Measurements from ENCODE around the gene PYURF. TPM values are rescaled to one million over a fixed set of nuclear protein-coding genes. Genes with fewer than 3 reads are reported as not detected.

PYURF gene
- polyA plus RNA-seq, 1 donor from 2014 or later: 287 TPM

DNA sequence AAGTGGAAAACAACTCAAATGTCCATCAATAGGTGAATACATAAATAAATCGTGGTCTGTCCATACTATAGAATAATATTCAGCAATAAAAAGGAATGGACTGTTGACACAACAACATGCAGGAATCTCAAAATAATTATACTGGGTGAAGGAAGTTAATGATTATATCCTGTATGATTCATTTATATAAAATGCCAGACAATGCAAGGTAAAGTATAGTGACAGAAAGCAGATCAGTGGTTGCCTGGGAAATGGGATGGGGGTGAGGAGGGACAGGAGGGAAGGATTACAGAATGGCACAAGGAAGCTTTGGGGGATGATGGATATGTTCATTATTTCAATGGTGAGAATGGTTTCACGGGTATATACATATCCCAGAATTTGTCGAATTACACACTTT is 12.3 kb downstream of the PYURF start:
- H3K79me2 ChIP-seq (replicated peaks; ENCODE audit: insufficient read depth, low read length): no peaks in the 10 kb centered on the region
- TF ChIP-seq, protein P1, sequence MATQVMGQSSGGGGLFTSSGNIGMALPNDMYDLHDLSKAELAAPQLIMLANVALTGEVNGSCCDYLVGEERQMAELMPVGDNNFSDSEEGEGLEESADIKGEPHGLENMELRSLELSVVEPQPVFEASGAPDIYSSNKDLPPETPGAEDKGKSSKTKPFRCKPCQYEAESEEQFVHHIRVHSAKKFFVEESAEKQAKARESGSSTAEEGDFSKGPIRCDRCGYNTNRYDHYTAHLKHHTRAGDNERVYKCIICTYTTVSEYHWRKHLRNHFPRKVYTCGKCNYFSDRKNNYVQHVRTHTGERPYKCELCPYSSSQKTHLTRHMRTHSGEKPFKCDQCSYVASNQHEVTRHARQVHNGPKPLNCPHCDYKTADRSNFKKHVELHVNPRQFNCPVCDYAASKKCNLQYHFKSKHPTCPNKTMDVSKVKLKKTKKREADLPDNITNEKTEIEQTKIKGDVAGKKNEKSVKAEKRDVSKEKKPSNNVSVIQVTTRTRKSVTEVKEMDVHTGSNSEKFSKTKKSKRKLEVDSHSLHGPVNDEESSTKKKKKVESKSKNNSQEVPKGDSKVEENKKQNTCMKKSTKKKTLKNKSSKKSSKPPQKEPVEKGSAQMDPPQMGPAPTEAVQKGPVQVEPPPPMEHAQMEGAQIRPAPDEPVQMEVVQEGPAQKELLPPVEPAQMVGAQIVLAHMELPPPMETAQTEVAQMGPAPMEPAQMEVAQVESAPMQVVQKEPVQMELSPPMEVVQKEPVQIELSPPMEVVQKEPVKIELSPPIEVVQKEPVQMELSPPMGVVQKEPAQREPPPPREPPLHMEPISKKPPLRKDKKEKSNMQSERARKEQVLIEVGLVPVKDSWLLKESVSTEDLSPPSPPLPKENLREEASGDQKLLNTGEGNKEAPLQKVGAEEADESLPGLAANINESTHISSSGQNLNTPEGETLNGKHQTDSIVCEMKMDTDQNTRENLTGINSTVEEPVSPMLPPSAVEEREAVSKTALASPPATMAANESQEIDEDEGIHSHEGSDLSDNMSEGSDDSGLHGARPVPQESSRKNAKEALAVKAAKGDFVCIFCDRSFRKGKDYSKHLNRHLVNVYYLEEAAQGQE (IDR thresholded peaks at IDR 0.05; ENCODE audit: borderline replicate concordance): no peak
- no peak for TF ChIP-seq POLR2AphosphoS5 (IDR thresholded peaks at IDR 0.05)
- TF ChIP-seq MXI1 (conservative IDR thresholded peaks at IDR 0.05; ENCODE audit: poor library complexity, severe bottlenecking): no peak
- no peak for TF ChIP-seq EP300 (conservative IDR thresholded peaks at IDR 0.05; ENCODE audit: poor library complexity, severe bottlenecking)
- TF ChIP-seq SMC3 (conservative IDR thresholded peaks at IDR 0.05; ENCODE audit: poor library complexity): no peak
- TF ChIP-seq TAF1 (IDR thresholded peaks at IDR 0.05; ENCODE audit: low read depth): no peak
- TF ChIP-seq EZH2 (IDR thresholded peaks at IDR 0.05; ENCODE audit: borderline replicate concordance, insufficient read depth, low read length, poor library complexity, severe bottlenecking): no peak
- TF ChIP-seq, protein P2, sequence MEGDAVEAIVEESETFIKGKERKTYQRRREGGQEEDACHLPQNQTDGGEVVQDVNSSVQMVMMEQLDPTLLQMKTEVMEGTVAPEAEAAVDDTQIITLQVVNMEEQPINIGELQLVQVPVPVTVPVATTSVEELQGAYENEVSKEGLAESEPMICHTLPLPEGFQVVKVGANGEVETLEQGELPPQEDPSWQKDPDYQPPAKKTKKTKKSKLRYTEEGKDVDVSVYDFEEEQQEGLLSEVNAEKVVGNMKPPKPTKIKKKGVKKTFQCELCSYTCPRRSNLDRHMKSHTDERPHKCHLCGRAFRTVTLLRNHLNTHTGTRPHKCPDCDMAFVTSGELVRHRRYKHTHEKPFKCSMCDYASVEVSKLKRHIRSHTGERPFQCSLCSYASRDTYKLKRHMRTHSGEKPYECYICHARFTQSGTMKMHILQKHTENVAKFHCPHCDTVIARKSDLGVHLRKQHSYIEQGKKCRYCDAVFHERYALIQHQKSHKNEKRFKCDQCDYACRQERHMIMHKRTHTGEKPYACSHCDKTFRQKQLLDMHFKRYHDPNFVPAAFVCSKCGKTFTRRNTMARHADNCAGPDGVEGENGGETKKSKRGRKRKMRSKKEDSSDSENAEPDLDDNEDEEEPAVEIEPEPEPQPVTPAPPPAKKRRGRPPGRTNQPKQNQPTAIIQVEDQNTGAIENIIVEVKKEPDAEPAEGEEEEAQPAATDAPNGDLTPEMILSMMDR (IDR thresholded peaks at IDR 0.05; ENCODE audit: poor library complexity, severe bottlenecking): no peak
- TF ChIP-seq RAD21 (conservative IDR thresholded peaks at IDR 0.05): no peak
- no peak overlapping the region for H3K4me2 ChIP-seq (ENCODE audit: low read length)

GRCh38 chr4:88503344-88503743 is 20.2 kb downstream of the PYURF start:
- H3K79me2 ChIP-seq (replicated peaks; ENCODE audit: insufficient read depth, low read length): no peaks in the 10 kb centered on the region
- H3K9me2 ChIP-seq (ENCODE audit: insufficient read depth, low read length): no peaks in the 10 kb centered on the region
- no peak overlapping the region for H2AFZ ChIP-seq (ENCODE audit: low read depth, low read length)
- H3K9ac ChIP-seq (ENCODE audit: low read length): no peak overlapping the region
- H3K9me3 ChIP-seq (ENCODE audit: low read length): no peaks in the 10 kb centered on the region
- no peaks in the 10 kb centered on the region for H3K36me3 ChIP-seq (ENCODE audit: insufficient read depth, low read length)
- no peak overlapping the region for H3K4me3 ChIP-seq (ENCODE audit: low read length)
- no peaks in the 10 kb centered on the region for H3F3A ChIP-seq (ENCODE audit: insufficient read depth, low read length, poor library complexity, severe bottlenecking)
- no peak overlapping the region for H3K4me2 ChIP-seq (ENCODE audit: low read length)
- H3K27ac ChIP-seq (ENCODE audit: low read length): no peak overlapping the region
- no peaks in the 10 kb centered on the region for H3K27me3 ChIP-seq (ENCODE audit: insufficient read depth, low read depth, low read length)
- no peak for TF ChIP-seq TAF1 (IDR thresholded peaks at IDR 0.05; ENCODE audit: low read depth)
- TF ChIP-seq EZH2 (IDR thresholded peaks at IDR 0.05; ENCODE audit: borderline replicate concordance, insufficient read depth, low read length, poor library complexity, severe bottlenecking): no peak
- no peak for TF ChIP-seq EP300 (conservative IDR thresholded peaks at IDR 0.05; ENCODE audit: poor library complexity, severe bottlenecking)
- TF ChIP-seq, protein P2 (IDR thresholded peaks at IDR 0.05; ENCODE audit: poor library complexity, severe bottlenecking): no peak
- TF ChIP-seq, protein P1 (IDR thresholded peaks at IDR 0.05; ENCODE audit: borderline replicate concordance): no peak
- no peak for TF ChIP-seq POLR2AphosphoS5 (IDR thresholded peaks at IDR 0.05)
- TF ChIP-seq MXI1 (conservative IDR thresholded peaks at IDR 0.05; ENCODE audit: poor library complexity, severe bottlenecking): no peak
- no peak for TF ChIP-seq RAD21 (conservative IDR thresholded peaks at IDR 0.05)
- no peaks in the 10 kb centered on the region for H4K20me1 ChIP-seq (ENCODE audit: insufficient read depth)

More for the DNA sequence above, 12.3 kb downstream of the PYURF start:
- Histone ChIP-seq H3K36me3 (ENCODE audit: insufficient read depth, low read length) (no peaks in the 10 kb centered on the region), H3K4me3 (ENCODE audit: low read length) (no peak overlapping the region), H3K9me3 (ENCODE audit: low read length) (no peaks in the 10 kb centered on the region), H3K9me2 (ENCODE audit: insufficient read depth, low read length) (no peaks in the 10 kb centered on the region), H4K20me1 (ENCODE audit: insufficient read depth) (no peaks in the 10 kb centered on the region), H3K27ac (ENCODE audit: low read length) (no peak overlapping the region), H3K27me3 (ENCODE audit: insufficient read depth, low read depth, low read length) (no peaks in the 10 kb centered on the region), H3K9ac (ENCODE audit: low read length) (no peak overlapping the region), H3F3A (ENCODE audit: insufficient read depth, low read length, poor library complexity, severe bottlenecking) (no peaks in the 10 kb centered on the region), H2AFZ (ENCODE audit: low read depth, low read length) (no peak overlapping the region)
